ENCODE measurements around the gene PRR23A.
"Not testable (repeated sequence)": the region's sequence is repeated elsewhere in the genome, so short reads cannot be mapped to it uniquely, and the experiment has no call there.

Gene PRR23A

GRCh38 chr3:139006051-139006716, at the start of gene PRR23A:
TSS of gene PRR23A (minus strand) at chr3:139006268. CDS start at chr3:139006268, 0 bp downstream.
- DNase-seq: no peak

DNA sequence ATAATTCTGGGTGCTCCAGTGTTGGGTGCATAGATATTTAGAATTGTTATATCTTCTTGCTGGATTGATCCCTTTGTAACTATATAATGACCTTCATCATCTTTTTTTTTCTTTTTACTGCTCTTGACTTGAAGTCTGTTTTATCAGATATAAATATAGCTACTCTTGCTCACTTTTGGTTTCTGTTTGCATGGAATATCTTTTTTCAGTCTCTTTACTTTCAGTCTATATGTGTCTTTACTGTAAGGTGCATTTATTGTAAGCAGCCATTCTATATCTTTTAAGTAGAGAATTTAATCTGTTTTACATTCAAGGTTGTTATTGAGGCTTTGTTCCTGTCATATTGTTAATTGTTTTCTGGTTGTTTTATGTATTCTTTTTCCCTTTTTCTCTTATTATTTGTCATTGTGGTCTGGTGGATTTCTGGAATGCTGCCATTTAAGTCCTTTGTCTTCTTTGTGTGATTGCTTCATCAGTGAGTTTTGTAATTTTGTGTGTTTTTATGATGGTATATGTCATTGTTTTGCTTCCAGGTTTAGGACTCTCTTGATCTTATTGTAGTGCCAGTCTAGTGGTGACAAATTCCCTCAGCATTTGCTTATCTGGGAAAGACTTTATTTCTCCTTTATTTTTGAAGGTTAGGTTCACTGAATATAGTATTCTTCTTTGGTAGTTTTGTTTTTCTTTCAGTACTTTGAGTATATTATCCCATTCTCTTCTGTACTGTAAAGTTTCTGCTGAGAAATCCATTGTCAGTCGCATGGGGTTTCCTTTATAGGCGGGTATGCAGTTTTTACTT, 46.9 kb upstream of the PRR23A start:
- DNase-seq: no peak

GRCh38 chr3:139044366-139045210, 38.5 kb upstream of the PRR23A start, which contains the start of gene PRR23C:
TSS of gene PRR23C (minus strand) at chr3:139044892. CDS start at chr3:139044620, 272 bp downstream.
- no peak for DNase-seq

DNA sequence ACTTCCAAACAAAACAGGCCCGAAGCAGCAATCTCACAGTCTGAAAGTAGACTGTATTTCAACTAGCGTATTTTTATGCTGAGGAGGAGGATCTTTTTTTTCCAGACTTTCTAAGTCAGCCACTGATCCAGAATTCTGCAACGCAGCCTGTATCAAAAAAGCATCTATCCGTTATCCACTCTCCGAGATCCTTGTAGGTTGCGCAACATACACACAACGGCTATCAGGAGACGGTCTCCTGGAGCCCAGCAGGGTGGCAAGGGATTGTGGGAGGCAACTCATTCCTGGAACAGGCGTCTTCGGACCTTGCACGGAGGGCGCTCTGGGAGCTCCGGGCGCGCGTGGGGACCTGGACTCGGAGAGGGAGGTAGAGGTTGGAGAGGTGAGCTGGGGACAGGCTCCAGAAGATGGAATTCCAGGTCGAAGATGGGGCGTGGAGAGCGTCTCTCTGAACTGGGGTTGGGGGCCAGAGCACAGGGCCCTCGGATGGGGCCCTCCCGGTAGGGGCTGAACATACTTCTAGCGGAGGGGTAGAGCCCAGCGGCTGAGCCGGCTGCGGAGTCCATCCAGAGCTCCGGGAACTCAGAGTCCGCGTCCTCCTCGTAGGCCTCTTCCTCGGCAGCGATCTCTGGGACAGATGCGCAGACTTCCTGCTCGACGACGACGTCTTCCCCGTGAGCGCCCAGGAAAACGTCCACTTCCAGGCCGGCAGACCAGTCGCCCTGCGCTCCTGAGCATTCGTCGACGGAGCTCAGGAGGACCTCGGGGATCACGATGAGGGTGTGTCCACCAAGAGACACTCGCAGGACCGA, 37.7 kb upstream of the PRR23A start:
- no peak for DNase-seq

DNA sequence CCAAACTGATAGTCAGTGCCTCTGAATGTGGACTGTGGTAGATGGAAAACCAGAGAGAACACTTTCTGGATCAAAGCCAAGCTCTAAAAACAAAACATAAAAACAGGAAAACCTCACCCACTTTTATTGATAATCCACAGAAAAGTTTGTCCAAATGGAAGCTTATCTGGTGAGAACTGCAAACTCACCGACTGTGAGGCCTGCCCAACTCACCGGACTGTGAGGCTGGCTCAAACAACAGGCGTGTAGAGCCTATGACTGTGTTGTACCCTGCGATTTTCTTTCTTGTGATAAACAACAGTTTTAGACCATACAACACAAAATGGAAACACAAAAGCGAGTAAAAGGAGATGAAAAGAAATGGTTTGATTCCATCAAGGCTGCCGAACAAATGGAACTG, 31.4 kb upstream of the PRR23A start:
- no peak for DNase-seq

DNA sequence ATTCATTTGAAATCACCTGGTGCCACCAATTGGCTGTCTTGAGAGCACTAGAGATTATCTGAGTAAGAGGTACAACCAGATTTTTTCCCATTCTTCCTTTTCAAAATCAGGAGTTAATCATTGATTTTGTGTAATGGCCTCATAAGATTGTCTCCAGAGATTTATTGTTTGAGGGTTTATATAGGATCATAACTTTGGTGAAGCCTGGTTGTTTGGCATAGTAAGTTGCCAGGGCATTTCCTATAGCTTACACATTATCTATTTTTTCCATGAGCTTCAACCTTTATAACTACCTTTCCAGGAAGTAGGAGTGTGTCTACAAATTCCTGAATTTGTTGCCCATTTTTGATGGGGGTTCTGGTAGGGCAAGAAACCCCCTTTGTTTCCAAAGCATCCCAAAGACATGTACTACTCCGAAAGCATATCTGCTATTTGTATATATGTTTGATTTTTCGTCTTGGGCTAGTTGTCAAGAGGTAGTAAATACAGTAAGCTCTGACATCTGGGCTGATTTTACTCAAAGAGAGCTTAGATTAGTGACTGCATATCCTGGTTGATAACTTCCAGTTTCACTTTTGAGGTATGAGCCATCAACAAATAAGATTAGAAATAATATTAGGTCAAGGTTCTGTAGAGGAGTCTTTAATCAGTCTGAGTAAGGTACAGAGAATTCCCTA, 26.4 kb upstream of the PRR23A start:
- no peak for DNase-seq

- DNase-seq: not testable (repeated sequence)
These were observed 24.5 kb upstream of the PRR23A start for GRCh38 chr3:139030576-139030975.

DNA sequence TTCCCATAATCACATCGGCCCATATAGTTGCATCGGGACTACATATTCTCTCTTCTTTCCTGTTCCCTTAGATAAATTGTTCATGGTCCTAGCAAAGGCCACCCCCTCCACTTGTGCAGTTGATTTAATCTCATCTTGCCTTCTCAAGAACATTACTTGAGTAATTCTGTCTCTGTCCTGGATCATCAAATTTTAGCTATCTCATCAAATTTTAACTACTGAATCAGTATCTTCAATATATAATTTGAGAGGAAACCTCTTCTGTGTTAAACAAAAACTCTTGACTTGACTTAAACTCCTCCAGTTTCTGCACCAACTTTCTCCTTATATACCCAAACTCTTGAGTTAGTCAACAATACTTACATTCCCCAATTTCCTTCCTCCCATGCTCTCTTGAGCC, 18.9 kb upstream of the PRR23A start:
- DNase-seq: no peak

- no peak for DNase-seq
These were observed 14.8 kb upstream of the PRR23A start, which contains the start of gene PRR23B for GRCh38 chr3:139020868-139021234. TSS of gene PRR23B (minus strand) at chr3:139020926. CDS start at chr3:139020661, 265 bp downstream.

- no peak for DNase-seq
These were observed 14.2 kb upstream of the PRR23A start for GRCh38 chr3:139020036-139020867.

DNA sequence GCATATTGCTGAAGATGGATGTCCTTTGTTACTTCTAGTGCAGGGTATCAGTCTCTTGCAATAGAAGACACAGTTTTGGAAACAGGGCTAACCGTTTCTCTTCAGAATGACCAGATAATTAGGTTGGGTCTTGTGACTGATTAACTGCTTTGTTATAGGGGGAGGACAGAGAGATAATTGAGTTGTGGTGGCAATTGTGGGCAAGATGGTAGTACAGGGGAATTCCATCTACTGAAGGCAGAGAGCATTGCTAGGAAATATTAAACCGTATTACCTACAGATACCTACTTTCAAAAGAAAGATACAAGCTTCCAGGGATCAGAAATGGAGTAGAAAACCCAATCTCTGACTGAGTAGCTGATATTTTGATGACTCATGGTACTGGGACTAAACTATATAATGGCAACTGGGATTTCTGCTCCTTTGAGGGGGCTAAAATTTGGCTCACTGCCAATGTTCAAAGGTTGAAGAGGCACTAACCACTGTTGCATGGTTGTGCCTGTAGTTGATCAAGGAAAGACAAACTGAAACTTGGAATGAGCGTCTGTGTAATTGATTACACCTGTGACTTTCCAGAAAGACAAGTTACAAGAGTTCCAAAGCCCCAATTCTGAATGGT, 10.5 kb upstream of the PRR23A start:
- no peak for DNase-seq

- DNase-seq: no peak
These were observed 593 bp downstream of the PRR23A start for GRCh38 chr3:139005356-139005993.

DNA sequence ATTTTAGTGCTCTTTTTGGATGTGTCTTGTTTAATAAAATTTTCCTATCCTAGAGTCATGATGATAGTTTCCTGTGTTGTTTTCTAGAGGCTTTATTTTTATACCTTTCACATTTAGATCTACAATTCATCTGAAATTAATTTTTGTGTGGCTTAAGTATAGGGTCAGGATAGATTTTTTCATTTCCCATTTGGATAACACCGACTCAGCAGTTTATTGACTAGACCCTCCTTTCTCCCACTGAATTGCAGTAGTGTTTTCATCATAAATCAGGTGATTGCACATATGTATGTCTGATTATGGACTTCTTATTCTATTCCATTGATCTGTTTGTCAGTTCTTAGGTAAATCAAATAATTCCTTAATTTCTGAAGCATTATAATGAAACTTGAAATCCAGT, 10.4 kb downstream of the PRR23A start:
- no peak for DNase-seq

DNA sequence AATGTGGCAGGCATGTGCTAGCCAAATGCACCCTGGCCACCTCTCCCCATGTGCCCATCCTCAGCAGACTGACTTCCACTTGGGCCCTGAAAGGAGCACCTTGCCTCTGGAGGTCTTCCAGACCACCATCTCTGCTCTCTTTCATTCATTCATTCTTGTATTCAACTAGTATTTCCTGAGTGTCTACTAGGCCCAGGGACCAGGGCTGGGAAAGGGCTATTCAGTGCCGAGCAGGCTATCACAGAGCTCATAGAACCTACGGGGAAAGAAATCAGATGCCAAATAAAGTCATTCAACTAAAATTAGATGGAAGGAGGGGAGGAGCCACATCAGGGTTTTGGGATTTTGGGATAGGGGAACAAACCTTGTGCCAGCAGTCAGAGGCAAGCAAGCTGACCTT, 18.9 kb downstream of the PRR23A start:
- no peak for DNase-seq

- no peak for DNase-seq
These were observed 20.1 kb downstream of the PRR23A start for GRCh38 chr3:138985932-138986331.

GRCh38 chr3:138984816-138985215, 21.3 kb downstream of the PRR23A start:
- no peak for DNase-seq

- no peak for DNase-seq
These were observed 30.0 kb downstream of the PRR23A start for GRCh38 chr3:138976047-138976446.

- no peak for DNase-seq
These were observed 30.7 kb downstream of the PRR23A start for GRCh38 chr3:138975351-138975750.

DNA sequence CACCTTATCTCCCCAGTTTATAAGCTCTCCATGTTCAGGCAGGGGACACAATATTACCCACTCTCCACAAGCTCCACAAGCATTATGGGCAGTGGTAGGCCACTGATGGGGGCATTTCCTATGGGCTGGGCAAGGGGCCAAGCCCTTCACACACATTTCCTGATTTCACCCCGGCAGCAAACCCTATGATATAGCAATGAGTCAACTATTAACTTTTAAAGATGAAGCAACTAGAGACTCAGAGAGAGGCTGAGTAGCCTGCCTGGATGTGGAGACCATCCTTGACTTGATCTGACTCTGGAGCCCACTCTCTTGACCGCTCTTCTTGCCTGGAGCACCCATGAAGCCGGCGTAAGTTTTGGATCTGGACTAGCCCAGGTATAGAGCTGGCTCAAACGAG, 31.6 kb downstream of the PRR23A start:
- no peak for DNase-seq

- no peak for DNase-seq
These were observed 33.1 kb downstream of the PRR23A start for GRCh38 chr3:138972941-138973340.

Measured in DMS 273 treated with DMSO at 0.1 percent for 48 hours (cell line).